ENCODE measurements around the gene RBM6.

Gene RBM6

GRCh38 chr3:49939858-49940666 lies at the start of gene RBM6:
RBM6 (plus strand) TSS chr3:49940150; CDS start chr3:49962642, 22,492 bp downstream.
- peaks cover 0 to 23% (median 13%) of the 10 kb centered on the region in 4 donors for H3K4me1 ChIP-seq
- no peaks in the 10 kb centered on the region for H3K27me3 ChIP-seq
- H3K4me3 ChIP-seq = peak within 1 kb of the TSS; percentile 70 to 85
- DNase-seq = peak; percentile 98 to 99
- peak within 1 kb of the TSS; percentile 91 to 94 for H3K27ac ChIP-seq
- no peaks in the 10 kb centered on the region for H3K9me3 ChIP-seq
- no peak for TF ChIP-seq CTCF (IDR thresholded peaks at IDR 0.05)
- intact Hi-C loops (cut with DNase I; ENCODE audit: low total_unique reads) = no loop called here
- H3K36me3 ChIP-seq = no peaks in the 10 kb centered on the region

- intact Hi-C loops (cut with DNase I; ENCODE audit: low total_unique reads) = no loop called here
- peaks cover 0 to 23% (median 0%) of the 10 kb centered on the region in 3 donors for H3K36me3 ChIP-seq
- no peak overlapping the region for H3K4me3 ChIP-seq
- H3K4me1 ChIP-seq = peaks cover 0 to 7% (median 2%) of the 10 kb centered on the region in 4 donors
- TF ChIP-seq CTCF (IDR thresholded peaks at IDR 0.05) = no peak
- no peak overlapping the region for H3K27ac ChIP-seq
- no peaks in the 10 kb centered on the region for H3K27me3 ChIP-seq
- H3K9me3 ChIP-seq = no peaks in the 10 kb centered on the region
- no peak for DNase-seq
Observed at GRCh38 chr3:49895791-49896190, 44.2 kb upstream of the RBM6 start.

- no peaks in the 10 kb centered on the region for H3K9me3 ChIP-seq
- DNase-seq = no peak
- TF ChIP-seq CTCF (IDR thresholded peaks at IDR 0.05) = no peak
- H3K36me3 ChIP-seq = peaks cover 0 to 23% (median 0%) of the 10 kb centered on the region in 3 donors
- H3K27ac ChIP-seq = no peak overlapping the region
- no peaks in the 10 kb centered on the region for H3K27me3 ChIP-seq
- H3K4me3 ChIP-seq = no peak overlapping the region
- H3K4me1 ChIP-seq = peaks cover 0 to 12% (median 5%) of the 10 kb centered on the region in 4 donors
- intact Hi-C loops (cut with DNase I; ENCODE audit: low total_unique reads) = no loop called here
Observed at GRCh38 chr3:49896345-49896744, 43.6 kb upstream of the RBM6 start.

GRCh38 chr3:49898991-49899390 lies 41.0 kb upstream of the RBM6 start:
- no peak for DNase-seq
- H3K27ac ChIP-seq = no peak overlapping the region
- no peak overlapping the region for H3K4me3 ChIP-seq
- intact Hi-C loops (cut with DNase I; ENCODE audit: low total_unique reads) = no loop called here
- no peak for TF ChIP-seq CTCF (IDR thresholded peaks at IDR 0.05)
- no peaks in the 10 kb centered on the region for H3K9me3 ChIP-seq
- no peaks in the 10 kb centered on the region for H3K27me3 ChIP-seq
- peaks cover 0 to 29% (median 11%) of the 10 kb centered on the region in 4 donors for H3K4me1 ChIP-seq
- H3K36me3 ChIP-seq = peaks cover 0 to 23% (median 0%) of the 10 kb centered on the region in 3 donors

- H3K27me3 ChIP-seq = no peaks in the 10 kb centered on the region
- intact Hi-C loops (cut with DNase I; ENCODE audit: low total_unique reads) = loop anchor here (10.0 kb wide), 1 partner anchor 55 kb away; no protein-coding TSS in a partner anchor
- no peak overlapping the region for H3K4me3 ChIP-seq
- no peaks in the 10 kb centered on the region for H3K9me3 ChIP-seq
- H3K4me1 ChIP-seq = peaks cover 0 to 36% (median 13%) of the 10 kb centered on the region in 4 donors
- no peak overlapping the region for H3K27ac ChIP-seq
- TF ChIP-seq CTCF (IDR thresholded peaks at IDR 0.05) = no peak
- H3K36me3 ChIP-seq = peaks cover 0 to 23% (median 0%) of the 10 kb centered on the region in 3 donors
- DNase-seq = no peak
Observed at GRCh38 chr3:49899815-49900214, 40.1 kb upstream of the RBM6 start.

All from tibial artery (tissue), 4 donors.